GM18858 (cell line): ENCODE measurements around the gene ID4.
"Not testable (repeated sequence)": the region's sequence is repeated elsewhere in the genome, so short reads cannot be mapped to it uniquely, and the experiment has no call there.

Experiments
- ATAC-seq: cut with Tn5 transposase; IDR thresholded peaks from one replicate; pipeline ENCODE4 v1.9.1; 2021; ENCODE audit not compliant: unreplicated experiment

The ID4 gene

GRCh38 chr6:19831358-19831757 lies 5.8 kb upstream of the ID4 start:
- no peak for ATAC-seq

GRCh38 chr6:19833947-19834346 lies 3.2 kb upstream of the ID4 start:
- no peak for ATAC-seq

DNA sequence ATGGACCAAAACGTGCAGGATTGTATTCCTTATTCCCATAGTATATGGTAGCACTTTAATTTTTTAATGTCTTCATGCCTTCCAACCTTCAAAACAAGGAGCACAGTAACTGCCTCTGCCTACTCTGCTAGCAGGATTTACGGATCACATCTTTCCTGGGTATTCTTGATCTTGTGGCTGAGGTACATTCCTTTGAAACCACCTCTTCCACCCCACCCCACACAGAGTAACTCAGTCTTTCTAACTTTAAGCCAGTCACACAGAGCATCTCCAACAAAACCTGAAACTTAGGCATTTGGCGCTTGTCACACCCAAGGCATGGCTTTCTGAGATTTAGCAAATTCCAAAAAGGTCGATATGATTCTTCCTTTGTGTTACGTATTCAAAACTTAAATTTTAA lies 2.3 kb upstream of the ID4 start:
- ATAC-seq, result no peak

GRCh38 chr6:19835605-19836004 lies 1.6 kb upstream of the ID4 start:
- no peak for ATAC-seq

GRCh38 chr6:19837511-19838441 lies 606 bp downstream of the ID4 start:
- ATAC-seq, result no peak

- no peak for ATAC-seq
Observed at GRCh38 chr6:19838442-19839236, 1.5 kb downstream of the ID4 start.

DNA sequence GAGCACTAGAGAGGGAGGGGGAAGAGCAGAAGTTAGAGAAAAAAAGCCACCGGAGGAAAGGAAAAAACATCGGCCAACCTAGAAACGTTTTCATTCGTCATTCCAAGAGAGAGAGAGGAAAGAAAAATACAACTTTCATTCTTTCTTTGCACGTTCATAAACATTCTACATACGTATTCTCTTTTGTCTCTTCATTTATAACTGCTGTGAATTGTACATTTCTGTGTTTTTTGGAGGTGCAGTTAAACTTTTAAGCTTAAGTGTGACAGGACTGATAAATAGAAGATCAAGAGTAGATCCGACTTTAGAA lies 2.0 kb downstream of the ID4 start:
- no peak for ATAC-seq

GRCh38 chr6:19839788-19840187 lies 2.6 kb downstream of the ID4 start:
- no peak for ATAC-seq

- no peak for ATAC-seq
Observed at GRCh38 chr6:19841181-19841580, 4.0 kb downstream of the ID4 start.

DNA sequence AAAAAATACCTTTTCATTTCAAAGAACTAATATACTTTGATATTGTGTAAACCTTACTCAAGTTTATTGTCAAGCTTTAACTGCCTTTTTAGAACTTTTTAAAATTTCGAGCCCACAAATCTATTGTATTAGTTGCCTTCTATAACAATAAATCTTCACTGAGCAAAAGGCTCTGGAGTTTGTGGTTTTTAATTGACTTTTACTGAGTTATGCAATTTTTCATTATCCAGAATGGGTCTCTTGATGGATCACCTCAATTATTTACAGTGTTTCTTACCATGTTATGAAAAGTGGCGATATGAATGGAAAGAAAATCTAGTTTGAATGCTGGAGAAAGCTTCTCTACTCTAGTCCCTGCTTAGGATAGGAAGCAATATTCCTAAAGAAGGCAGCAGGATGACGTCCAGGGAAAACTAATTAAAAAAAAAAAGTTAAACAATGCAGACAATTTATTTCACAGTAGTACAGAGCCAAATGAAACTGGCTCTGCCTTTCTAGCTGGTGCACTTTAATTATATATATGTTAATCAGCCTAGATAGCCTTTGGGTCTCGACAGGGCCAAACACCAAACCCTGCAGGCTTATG lies 5.0 kb downstream of the ID4 start:
- no peak for ATAC-seq

GRCh38 chr6:19844689-19845088 lies 7.5 kb downstream of the ID4 start:
- no peak for ATAC-seq

GRCh38 chr6:19845266-19846041 lies 8.3 kb downstream of the ID4 start:
- no peak for ATAC-seq

DNA sequence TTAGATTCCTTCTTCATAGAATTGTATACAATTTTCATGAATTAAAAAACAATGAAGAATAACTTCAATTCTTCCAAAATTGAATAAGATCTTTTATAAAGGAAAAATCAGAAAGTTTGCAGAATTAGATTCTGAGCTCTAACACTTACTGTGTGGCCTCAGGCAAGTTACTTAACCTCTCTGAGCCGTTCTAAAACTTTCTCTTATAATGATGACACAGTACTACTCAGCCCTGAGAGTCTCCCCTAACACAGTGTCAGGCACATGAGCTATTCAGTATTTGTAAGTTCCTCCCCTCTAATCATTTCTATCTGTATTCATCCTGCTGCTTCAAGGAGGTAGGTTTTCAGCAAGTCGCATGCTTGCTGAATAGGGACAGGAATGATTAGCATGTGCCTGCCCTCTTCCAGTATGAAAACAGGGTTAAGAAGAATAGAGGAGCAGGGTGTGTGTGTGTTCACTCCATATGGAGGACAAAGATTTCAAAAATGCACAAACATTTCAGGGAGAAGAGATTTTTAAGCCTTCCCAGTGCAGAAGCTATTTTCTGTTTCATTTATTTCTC lies 11.4 kb downstream of the ID4 start:
- no peak for ATAC-seq

DNA sequence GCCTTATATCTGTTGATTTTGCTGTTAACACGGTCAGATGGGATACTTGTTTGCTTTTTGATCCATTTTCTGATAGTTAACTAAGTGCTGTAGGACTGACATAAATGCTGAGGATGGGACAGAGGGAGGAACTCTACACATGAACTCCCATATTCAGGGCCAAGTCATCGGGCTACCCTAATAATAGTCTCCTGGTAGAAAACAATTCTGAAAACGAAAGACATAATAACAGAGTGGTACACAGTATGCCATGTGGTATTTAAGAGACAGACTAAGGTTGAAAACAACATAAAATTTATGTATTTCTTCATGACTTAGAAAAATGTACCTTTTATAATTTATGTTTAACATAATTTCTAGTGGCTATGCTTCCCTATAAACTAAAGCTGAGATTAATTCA lies 12.0 kb downstream of the ID4 start:
- ATAC-seq, result no peak

DNA sequence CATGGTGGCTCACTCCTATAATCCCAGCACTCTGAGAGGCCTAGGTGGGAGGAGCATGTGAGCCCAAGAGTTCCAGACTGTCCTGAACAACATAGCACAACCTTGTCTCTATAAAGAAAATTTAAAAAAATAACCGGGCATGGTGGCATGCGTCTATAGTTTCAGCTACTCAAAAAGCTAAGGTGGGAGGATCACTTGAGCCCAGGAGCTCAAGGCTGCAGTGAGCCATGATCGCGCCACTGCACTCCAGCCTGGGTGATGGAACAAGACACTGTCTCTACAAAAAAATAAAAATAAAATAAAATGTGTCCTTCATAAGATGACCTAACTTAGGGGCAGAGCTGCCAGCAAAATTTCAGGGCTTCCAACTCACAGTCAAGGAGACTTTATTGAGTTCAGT lies 12.6 kb downstream of the ID4 start:
- ATAC-seq, result no peak

- ATAC-seq, result no peak
Observed at GRCh38 chr6:19851241-19852089, 14.3 kb downstream of the ID4 start.

DNA sequence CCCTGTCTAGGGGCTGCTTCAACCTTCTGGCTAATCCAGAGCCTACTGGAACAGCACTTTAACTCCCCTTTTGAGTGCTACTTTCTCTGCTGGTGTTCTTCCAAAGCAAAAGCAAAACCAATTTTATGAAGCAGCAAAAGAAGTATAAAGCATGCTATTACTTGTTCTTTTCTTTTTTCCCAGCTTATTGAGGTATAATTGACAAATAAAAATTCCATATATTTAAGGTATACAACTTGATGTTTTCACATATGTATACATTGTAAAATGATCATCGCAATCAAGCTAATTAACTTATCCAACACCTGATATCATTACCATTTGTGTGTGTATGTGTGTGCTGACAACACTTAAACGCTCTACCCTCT lies 14.9 kb downstream of the ID4 start:
- no peak for ATAC-seq

DNA sequence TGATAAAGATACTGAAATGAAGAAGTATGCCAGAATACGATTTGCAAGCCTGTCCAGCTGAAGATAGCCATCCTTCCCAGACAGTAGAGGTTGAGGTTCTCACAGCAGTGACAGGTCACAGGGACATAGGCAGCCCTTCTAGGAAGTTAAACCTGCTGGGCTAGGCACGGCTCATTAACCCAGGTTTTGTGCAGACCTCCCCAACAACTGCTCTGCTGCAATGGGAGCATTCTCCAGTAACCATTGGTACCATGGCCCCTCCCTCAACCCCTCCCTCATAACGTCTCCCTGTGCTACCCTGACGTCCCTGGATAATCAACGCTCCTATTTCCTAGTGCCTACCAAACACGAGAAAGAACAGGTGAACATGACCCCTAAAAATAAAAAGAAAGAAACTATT lies 15.8 kb downstream of the ID4 start:
- ATAC-seq, result no peak

- ATAC-seq, result not testable (repeated sequence)
Observed at GRCh38 chr6:19854421-19855015, 17.3 kb downstream of the ID4 start.

- no peak for ATAC-seq
Observed at GRCh38 chr6:19855536-19855935, 18.4 kb downstream of the ID4 start.
